Neural progenitor cell (in vitro differentiated cells): ENCODE data around the gene WASHC4. TPM values are rescaled to one million over a fixed set of nuclear protein-coding genes. Genes with fewer than 3 reads are reported as not detected.
A peak's percentile ranks its signal among the peaks of the same experiment; 100 is the strongest.

ENCODE experiments used
- DNase-seq: peaks from one replicate; pipeline ENCODE4 v3.0.0-alpha.2; 2016; ENCODE audit warnings: low spot score
- H2AFZ ChIP-seq: fragments of 200-600 bp; sonication (generic); replicated peaks from 2 replicates; pipeline ENCODE4 v1.6.1; 2016; ENCODE audit warnings: antibody characterized with exemption
- H3F3A ChIP-seq: fragments of 200-600 bp; sonication (generic); 2 replicates; pipeline ENCODE4 v1.6.1; 2016; ENCODE audit warnings: antibody characterized with exemption, low read depth
- H3K27ac ChIP-seq: fragments of 200-600 bp; sonication (generic); 2 replicates; pipeline ENCODE4 v1.5.1; 2016; ENCODE audit warnings: mild to moderate bottlenecking
- H3K27me3 ChIP-seq: fragments of 200-600 bp; sonication (generic); 2 replicates; pipeline ENCODE4 v1.6.1; 2016; ENCODE audit warnings: mild to moderate bottlenecking, moderate library complexity
- H3K36me3 ChIP-seq: fragments of 200-600 bp; sonication (generic); 2 replicates; pipeline ENCODE4 v1.5.1; 2016
- H3K4me1 ChIP-seq: fragments of 200-600 bp; sonication (generic); 2 replicates; pipeline ENCODE4 v1.6.1; 2016; ENCODE audit warnings: mixed run types
- H3K4me2 ChIP-seq: fragments of 200-600 bp; sonication (generic); 2 replicates; pipeline ENCODE4 v1.6.1; 2016
- H3K4me3 ChIP-seq: fragments of 200-600 bp; sonication (generic); 2 replicates; pipeline ENCODE4 v1.5.1; 2016
- H3K79me2 ChIP-seq: fragments of 200-600 bp; sonication (generic); 2 replicates; pipeline ENCODE4 v1.6.1; 2016; ENCODE audit warnings: low read depth
- H3K9ac ChIP-seq: fragments of 200-600 bp; sonication (generic); 2 replicates; pipeline ENCODE4 v1.6.1; 2016
- H3K9me3 ChIP-seq: fragments of 200-600 bp; sonication (generic); 2 replicates; pipeline ENCODE4 v1.5.1; 2016; ENCODE audit warnings: low read depth
- H4K20me1 ChIP-seq: fragments of 200-600 bp; sonication (generic); 2 replicates; pipeline ENCODE4 v1.6.1; 2016; ENCODE audit warnings: low read depth
- H3K27ac Mint-ChIP-seq: 3 replicates; pipeline ENCODE4 v1.8.0; 2021; ENCODE audit warnings: mixed read lengths
- H3K27me3 Mint-ChIP-seq: 2 replicates; pipeline ENCODE4 v1.8.0; 2022; ENCODE audit warnings: low read depth, mild to moderate bottlenecking, inconsistent platforms, moderate library complexity, mixed read lengths; ENCODE audit not compliant: insufficient read depth
- H3K36me3 Mint-ChIP-seq: 3 replicates; pipeline ENCODE4 v1.8.0; 2021; ENCODE audit warnings: mixed read lengths
- H3K4me1 Mint-ChIP-seq: 3 replicates; pipeline ENCODE4 v1.8.0; 2021; ENCODE audit warnings: mixed read lengths
- H3K4me3 Mint-ChIP-seq: 3 replicates; pipeline ENCODE4 v1.8.0; 2021; ENCODE audit warnings: mild to moderate bottlenecking, moderate library complexity, mixed read lengths
- H3K9me3 Mint-ChIP-seq: 3 replicates; pipeline ENCODE4 v1.8.0; 2020; ENCODE audit warnings: mixed read lengths
- EZH2 ChIP-seq: fragments of 200-600 bp; sonication (generic); IDR thresholded peaks from 2 replicates; pipeline ENCODE4 v1.6.1; 2017; ENCODE audit warnings: antibody characterized with exemption, mild to moderate bottlenecking, moderate library complexity
- EZH2phosphoT487 ChIP-seq: fragments of 200-600 bp; sonication (generic); IDR thresholded peaks from 2 replicates; pipeline ENCODE4 v1.6.1; 2017; ENCODE audit warnings: antibody characterized with exemption
- total RNA-seq: library from RNA; depleted of rRNA; stranded (reverse); fragments of >200 nt; gene quantifications from 2 replicates; pipeline ENCODE4 v1.2.3, GENCODE V29; 2015; ENCODE audit warnings: low replicate concordance
- TF ChIP-seq, protein P1 (sequence below): fragments of 200-600 bp; sonication (generic); IDR thresholded peaks from 2 replicates; pipeline ENCODE4 v1.5.1; 2017; ENCODE audit warnings: antibody characterized with exemption, mild to moderate bottlenecking

Gene WASHC4
- total RNA-seq, 1 donor from 2014 or later: 81.1 TPM

GRCh38 chr12:105196090-105196489 is 88.6 kb downstream of the WASHC4 start:
- H3K9me3 ChIP-seq: no peaks in the 10 kb centered on the region
- H3K27me3 ChIP-seq: no peaks in the 10 kb centered on the region
- Mint-ChIP-seq H3K9me3 (no peaks in the 10 kb centered on the region), H3K27me3 (peaks cover 3% of the 10 kb centered on the region), H3K27ac (no peak overlapping the region), H3K36me3 (peaks cover 36% of the 10 kb centered on the region), H3K4me3 (no peak overlapping the region), H3K4me1 (no peaks in the 10 kb centered on the region)
- DNase-seq: no peak
- no peaks in the 10 kb centered on the region for H3K36me3 ChIP-seq
- no peaks in the 10 kb centered on the region for H3K79me2 ChIP-seq
- no peak overlapping the region for H3K4me3 ChIP-seq
- H4K20me1 ChIP-seq: no peaks in the 10 kb centered on the region
- H3F3A ChIP-seq: no peaks in the 10 kb centered on the region
- H3K4me1 ChIP-seq: no peaks in the 10 kb centered on the region
- TF ChIP-seq, protein P1, sequence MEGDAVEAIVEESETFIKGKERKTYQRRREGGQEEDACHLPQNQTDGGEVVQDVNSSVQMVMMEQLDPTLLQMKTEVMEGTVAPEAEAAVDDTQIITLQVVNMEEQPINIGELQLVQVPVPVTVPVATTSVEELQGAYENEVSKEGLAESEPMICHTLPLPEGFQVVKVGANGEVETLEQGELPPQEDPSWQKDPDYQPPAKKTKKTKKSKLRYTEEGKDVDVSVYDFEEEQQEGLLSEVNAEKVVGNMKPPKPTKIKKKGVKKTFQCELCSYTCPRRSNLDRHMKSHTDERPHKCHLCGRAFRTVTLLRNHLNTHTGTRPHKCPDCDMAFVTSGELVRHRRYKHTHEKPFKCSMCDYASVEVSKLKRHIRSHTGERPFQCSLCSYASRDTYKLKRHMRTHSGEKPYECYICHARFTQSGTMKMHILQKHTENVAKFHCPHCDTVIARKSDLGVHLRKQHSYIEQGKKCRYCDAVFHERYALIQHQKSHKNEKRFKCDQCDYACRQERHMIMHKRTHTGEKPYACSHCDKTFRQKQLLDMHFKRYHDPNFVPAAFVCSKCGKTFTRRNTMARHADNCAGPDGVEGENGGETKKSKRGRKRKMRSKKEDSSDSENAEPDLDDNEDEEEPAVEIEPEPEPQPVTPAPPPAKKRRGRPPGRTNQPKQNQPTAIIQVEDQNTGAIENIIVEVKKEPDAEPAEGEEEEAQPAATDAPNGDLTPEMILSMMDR: no peak
- TF ChIP-seq EZH2phosphoT487: no peak
- no peak for TF ChIP-seq EZH2
- no peak overlapping the region for H3K27ac ChIP-seq
- H3K4me2 ChIP-seq: no peak overlapping the region
- no peak overlapping the region for H2AFZ ChIP-seq
- H3K9ac ChIP-seq: no peak overlapping the region

DNA sequence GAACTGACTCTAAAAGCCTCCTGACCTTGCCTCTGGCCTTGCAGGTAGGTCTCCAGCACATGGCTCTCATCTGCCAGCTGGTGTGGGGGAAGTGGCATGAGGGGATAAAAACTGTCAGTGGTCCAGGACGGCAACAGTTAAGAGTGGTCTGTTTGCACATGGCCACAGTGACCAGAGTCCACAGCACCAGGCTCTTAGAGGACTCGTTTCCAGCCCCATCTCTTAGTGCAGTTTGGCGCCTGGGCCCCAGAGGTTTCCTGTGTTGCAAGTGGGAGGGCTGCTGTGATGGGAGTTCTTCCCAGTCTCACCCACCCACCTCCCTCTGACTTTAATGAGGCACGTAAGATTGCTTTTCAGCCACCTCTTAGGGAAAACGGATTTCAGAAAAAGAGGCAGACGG is 91.4 kb downstream of the WASHC4 start:
- H3K36me3 Mint-ChIP-seq: peaks cover 24% of the 10 kb centered on the region
- Histone ChIP-seq H4K20me1 (no peaks in the 10 kb centered on the region), H3K79me2 (no peaks in the 10 kb centered on the region), H3K27ac (no peak overlapping the region), H3K27me3 (no peaks in the 10 kb centered on the region), H2AFZ (no peak overlapping the region), H3K4me2 (no peak overlapping the region), H3K9ac (no peak overlapping the region), H3F3A (no peaks in the 10 kb centered on the region), H3K9me3 (no peaks in the 10 kb centered on the region), H3K4me1 (no peaks in the 10 kb centered on the region), H3K4me3 (no peak overlapping the region), H3K36me3 (no peaks in the 10 kb centered on the region)
- DNase-seq: no peak
- no peak for TF ChIP-seq EZH2
- TF ChIP-seq, protein P1: no peak
- H3K4me3 Mint-ChIP-seq: no peak overlapping the region
- H3K4me1 Mint-ChIP-seq: no peaks in the 10 kb centered on the region
- H3K27ac Mint-ChIP-seq: no peak overlapping the region
- peaks cover 3% of the 10 kb centered on the region for H3K27me3 Mint-ChIP-seq
- no peaks in the 10 kb centered on the region for H3K9me3 Mint-ChIP-seq

GRCh38 chr12:105200385-105200784 is 92.9 kb downstream of the WASHC4 start:
- H3K4me3 Mint-ChIP-seq: no peak overlapping the region
- H3K9me3 ChIP-seq: no peaks in the 10 kb centered on the region
- no peaks in the 10 kb centered on the region for H3K36me3 ChIP-seq
- no peak overlapping the region for H3K27ac Mint-ChIP-seq
- H4K20me1 ChIP-seq: no peaks in the 10 kb centered on the region
- H3K27me3 ChIP-seq: no peaks in the 10 kb centered on the region
- H3K36me3 Mint-ChIP-seq: peaks cover 24% of the 10 kb centered on the region
- no peak for DNase-seq
- H3K4me1 Mint-ChIP-seq: no peaks in the 10 kb centered on the region
- no peak overlapping the region for H3K4me3 ChIP-seq
- H2AFZ ChIP-seq: no peak overlapping the region
- H3K27me3 Mint-ChIP-seq: peaks cover 3% of the 10 kb centered on the region
- H3F3A ChIP-seq: no peaks in the 10 kb centered on the region
- no peaks in the 10 kb centered on the region for H3K9me3 Mint-ChIP-seq
- no peak overlapping the region for H3K4me2 ChIP-seq
- H3K4me1 ChIP-seq: no peaks in the 10 kb centered on the region
- TF ChIP-seq, protein P1: no peak
- no peak overlapping the region for H3K9ac ChIP-seq
- H3K79me2 ChIP-seq: no peaks in the 10 kb centered on the region
- no peak overlapping the region for H3K27ac ChIP-seq

DNA sequence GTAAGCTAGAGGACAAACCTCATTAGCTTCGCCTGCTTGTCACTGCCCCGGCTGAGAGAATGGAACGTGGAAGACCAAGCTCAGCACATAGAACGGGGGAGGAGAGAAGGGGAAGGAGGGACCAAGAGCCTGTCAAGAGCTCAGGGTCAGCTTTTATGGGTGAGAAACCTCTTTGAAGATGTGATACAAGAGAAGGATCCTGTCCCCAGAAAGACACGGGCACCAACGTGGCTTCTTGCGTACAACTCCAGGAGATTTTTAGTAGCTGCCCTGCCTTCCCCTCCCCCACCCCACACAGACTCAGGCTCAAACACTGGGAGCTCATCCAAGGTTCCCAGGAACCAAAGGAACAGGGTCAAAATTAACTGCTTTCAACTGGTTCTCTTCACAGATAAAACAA is 93.8 kb downstream of the WASHC4 start:
- H3K4me2 ChIP-seq: no peak overlapping the region
- Mint-ChIP-seq H3K9me3 (no peaks in the 10 kb centered on the region), H3K4me3 (no peak overlapping the region), H3K27ac (peak overlapping the region; percentile 42), H3K4me1 (no peaks in the 10 kb centered on the region), H3K27me3 (peaks cover 3% of the 10 kb centered on the region), H3K36me3 (peaks cover 32% of the 10 kb centered on the region)
- H3K9ac ChIP-seq: no peak overlapping the region
- TF ChIP-seq, protein P1: no peak
- TF ChIP-seq EZH2phosphoT487 (no peak), EZH2 (no peak)
- H3K9me3 ChIP-seq: no peaks in the 10 kb centered on the region
- H3K27me3 ChIP-seq: no peaks in the 10 kb centered on the region
- H4K20me1 ChIP-seq: no peaks in the 10 kb centered on the region
- no peak overlapping the region for H2AFZ ChIP-seq
- no peaks in the 10 kb centered on the region for H3K79me2 ChIP-seq
- H3K36me3 ChIP-seq: no peaks in the 10 kb centered on the region
- no peak for DNase-seq
- no peak overlapping the region for H3K4me3 ChIP-seq
- H3F3A ChIP-seq: no peaks in the 10 kb centered on the region
- H3K4me1 ChIP-seq: no peaks in the 10 kb centered on the region
- no peak overlapping the region for H3K27ac ChIP-seq
